HepG2 (cell line): ENCODE data around the gene RASGRF1. TPM values are rescaled to one million over a fixed set of nuclear protein-coding genes. Genes with fewer than 3 reads are reported as not detected.
"Not testable (repeated sequence)": the region's sequence is repeated elsewhere in the genome, so short reads cannot be mapped to it uniquely, and the experiment has no call there.

ENCODE experiments used
- ATAC-seq: fragments of 200-7000 bp; cut with Tn5 transposase; 3 replicates; pipeline ENCODE4 v1.9.1; 2020; ENCODE audit warnings: mild to moderate bottlenecking, moderate library complexity
- BruUV-seq: library from RNA; stranded (reverse); fragments of 400-500 nt; replicated peaks from 2 replicates; lab custom pipeline; 2021; lab: Mats Ljungman, UMichigan
- CTCF ChIA-PET: fragments of 300-600 bp; formaldehyde crosslinking; extraction: SDS; loops from one replicate; lab custom pipeline; 2021; ENCODE audit warnings: low total read pairs, inconsistent platforms, low intra/inter-chr PET ratio; lab: Yijun Ruan, JAX
- POLR2A ChIA-PET: fragments of 350-600 bp; sonication (Branson Sonifier 250); formaldehyde crosslinking; loops from one replicate; lab custom pipeline; 2020; ENCODE audit warnings: antibody characterized with exemption, inconsistent platforms; lab: Yijun Ruan, JAX
- DNase-seq: peaks from one replicate; pipeline ENCODE4 v3.0.0-alpha.2; 2015; ENCODE audit warnings: low spot score
- FAIRE-seq: peaks from 3 replicates; lab custom pipeline; 2011; peaks lifted over from hg19 to GRCh38; lab: Jason Lieb, UNC
- H2AFZ ChIP-seq: one replicate; pipeline ENCODE4 v1.6.1; 2011; ENCODE audit warnings: low read length, inconsistent platforms
- H3K27ac ChIP-seq: fragments of 300-600 bp; 3 replicates; pipeline ENCODE4 v1.8.0; 2011; ENCODE audit warnings: mixed run types, mild to moderate bottlenecking, mixed read lengths, low read length, inconsistent platforms; ENCODE audit not compliant: insufficient read depth; ENCODE audit errors: extremely low read length
- H3K27me3 ChIP-seq, 2 experiments: fragments of 200-600 bp in 1 of 2; 2 replicates in 1 of 2; 3 replicates in 1 of 2; pipeline versions ENCODE4 v1.6.0 to v1.8.0; 2011; ENCODE audit warnings: low read length in 2 of 2, mild to moderate bottlenecking in 2 of 2, moderate library complexity in 2 of 2, inconsistent platforms in 1 of 2; ENCODE audit not compliant: insufficient read depth in 2 of 2, control insufficient read depth in 1 of 2
- H3K36me3 ChIP-seq, 2 experiments: fragments of 200-600 bp in 1 of 2; replicated peaks in 1 of 2; 2 replicates in 1 of 2; 3 replicates in 1 of 2; pipeline versions ENCODE4 v1.5.1 to v1.8.0; 2011; ENCODE audit warnings: low read length in 2 of 2, inconsistent platforms in 1 of 2; ENCODE audit not compliant: insufficient read depth in 2 of 2, control insufficient read depth in 1 of 2
- H3K4me1 ChIP-seq: 2 replicates; pipeline ENCODE4 v1.5.1; 2012; ENCODE audit warnings: low read length, inconsistent platforms; ENCODE audit not compliant: insufficient read depth
- H3K4me2 ChIP-seq: 2 replicates; pipeline ENCODE4 v1.6.0; 2011; ENCODE audit warnings: low read depth, low read length, inconsistent platforms
- H3K4me3 ChIP-seq, 3 experiments: fragments of 200-600 bp in 1 of 3; sonication (generic), shearing (Covaris generic) in 1 of 3; replicated peaks in 1 of 3; 2 replicates each; pipeline ENCODE4 v1.5.1; 2011 to 2016; ENCODE audit warnings: low read length in 3 of 3, inconsistent platforms in 2 of 3, low read depth in 2 of 3, mild to moderate bottlenecking in 2 of 3, control low read depth in 1 of 3, mixed read lengths in 1 of 3; ENCODE audit not compliant: insufficient read depth in 1 of 3
- H3K79me2 ChIP-seq: one replicate; pipeline ENCODE4 v1.6.1; 2011; ENCODE audit warnings: low read length, inconsistent platforms; ENCODE audit not compliant: insufficient read depth
- H3K9ac ChIP-seq: 2 replicates; pipeline ENCODE4 v1.6.0; 2011; ENCODE audit warnings: mild to moderate bottlenecking, low read depth, low read length, inconsistent platforms; ENCODE audit not compliant: insufficient read depth
- H3K9me3 ChIP-seq: 2 replicates; pipeline ENCODE4 v1.5.1; 2012; ENCODE audit warnings: mild to moderate bottlenecking, low read length
- H4K20me1 ChIP-seq: 2 replicates; pipeline ENCODE4 v1.6.0; 2011; ENCODE audit warnings: inconsistent platforms, mild to moderate bottlenecking, low read length, moderate library complexity; ENCODE audit not compliant: insufficient read depth
- AGO2 ChIP-seq: fragments of 200-400 bp; formaldehyde crosslinking; optimal IDR thresholded peaks from 2 replicates; pipeline ENCODE3; 2017; ENCODE audit warnings: mild to moderate bottlenecking, low read depth, low read length, moderate library complexity
- PHF21A ChIP-seq: sonication (generic); formaldehyde crosslinking; IDR thresholded peaks from 2 replicates; pipeline ENCODE4 v1.5.0; 2020; ENCODE audit warnings: mild to moderate bottlenecking, missing genetic modification reagents
- WGBS: methylation state at CpG from one replicate; pipeline ENCODE4 v1.1.6; 2017; ENCODE audit warnings: low lambda C conversion rate; 5-methylcytosine and 5-hydroxymethylcytosine counted together
- in situ Hi-C: cut with HindIII; loops from 2 replicates; pipeline ENCODE4 v1.10.0; 2017; ENCODE audit warnings: low pct_unique_long_range_greater_than_20kb; ENCODE audit not compliant: extremely low pct_ligation_motif_present
- intact Hi-C: fragments of 100-400 bp; cut with micrococcal nuclease; formaldehyde crosslinking; loops from one replicate; pipeline ENCODE4 v1.10.0; 2022; ENCODE audit not compliant: unreplicated experiment
- polyA plus RNA-seq, 8 experiments: library from polyadenylated mRNA; depleted of rRNA in 3 of 8; stranded (reverse) in 7 of 8; unstranded in 1 of 8; fragments of >200 nt; fragmentation: Illumina TruSeq in 4 of 8; extraction: Trizol in 4 of 8; gene quantifications; 2 replicates each; pipeline versions ENCODE4 v1.2.1 to v1.2.3, GENCODE V29; 2011 to 2016; ENCODE audit warnings: low read depth in 4 of 8, missing spikeins in 1 of 8, mixed read lengths in 1 of 8; ENCODE audit not compliant: insufficient read depth in 1 of 8
- total RNA-seq, 5 experiments: library from RNA; depleted of rRNA; stranded (reverse); fragments of >200 nt; fragmentation: Illumina TruSeq; extraction: Trizol; gene quantifications; 2 replicates each; pipeline ENCODE4 v1.2.3, GENCODE V29; 2016; ENCODE audit warnings: low read depth in 1 of 5

The RASGRF1 gene
- total and polyA plus RNA-seq, 2 of the 13 experiments (the other 11 are each of a cell fraction or from before 2014, with no cell fraction given) = 0.55 to 3.0 TPM

DNA sequence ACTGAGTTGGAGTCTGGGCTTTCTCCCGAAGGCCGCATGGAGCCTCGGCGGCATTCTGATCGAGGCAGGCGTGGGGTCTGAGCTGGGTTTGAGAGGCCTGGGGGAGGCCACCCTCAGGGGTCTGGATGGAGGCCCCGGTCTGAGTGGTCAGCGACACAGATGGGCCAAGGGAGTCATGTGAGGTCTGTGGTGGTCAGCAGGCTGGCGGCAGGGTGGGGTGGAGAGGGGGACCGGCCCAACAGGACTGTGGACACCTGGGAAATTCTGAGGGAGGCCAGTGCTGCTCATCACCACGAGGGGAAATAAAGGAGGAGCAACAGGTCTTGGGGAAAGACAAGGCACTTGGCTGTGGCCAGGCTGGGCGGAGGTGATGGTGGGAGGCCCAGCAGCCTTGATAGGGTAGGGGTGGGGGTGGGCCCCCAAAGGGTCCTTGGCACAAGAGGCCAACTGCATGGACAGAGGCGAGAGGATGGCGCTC, 161.9 kb downstream of the RASGRF1 start:
- intact Hi-C loops (no loop called here), in situ Hi-C loops (no loop called here)
- H3K27me3 ChIP-seq = no peaks in the 10 kb centered on the region
- H3K9ac ChIP-seq = no peak overlapping the region
- no peak overlapping the region for H3K27ac ChIP-seq
- no TSS peak for BruUV-seq
- H3K79me2 ChIP-seq = no peaks in the 10 kb centered on the region
- peak; percentile 54 for TF ChIP-seq AGO2
- TF ChIP-seq PHF21A = no peak
- H3K36me3 ChIP-seq = peaks cover 30 to 75% of the 10 kb centered on the region in 2 experiments; a peak in 4 of 5 replicates
- no peak overlapping the region for H3K4me3 ChIP-seq
- FAIRE-seq = no peak
- no peak overlapping the region for H3K4me2 ChIP-seq
- 98% methylated on average over 14 of the region's 14 CpGs for WGBS
- ATAC-seq = no peak
- DNase-seq = no peak
- no peaks in the 10 kb centered on the region for H3K4me1 ChIP-seq
- H2AFZ ChIP-seq = no peak overlapping the region
- H3K9me3 ChIP-seq = no peaks in the 10 kb centered on the region
- no peaks in the 10 kb centered on the region for H4K20me1 ChIP-seq
- ChIA-PET POLR2A (no interaction called here), CTCF (no interaction called here)

DNA sequence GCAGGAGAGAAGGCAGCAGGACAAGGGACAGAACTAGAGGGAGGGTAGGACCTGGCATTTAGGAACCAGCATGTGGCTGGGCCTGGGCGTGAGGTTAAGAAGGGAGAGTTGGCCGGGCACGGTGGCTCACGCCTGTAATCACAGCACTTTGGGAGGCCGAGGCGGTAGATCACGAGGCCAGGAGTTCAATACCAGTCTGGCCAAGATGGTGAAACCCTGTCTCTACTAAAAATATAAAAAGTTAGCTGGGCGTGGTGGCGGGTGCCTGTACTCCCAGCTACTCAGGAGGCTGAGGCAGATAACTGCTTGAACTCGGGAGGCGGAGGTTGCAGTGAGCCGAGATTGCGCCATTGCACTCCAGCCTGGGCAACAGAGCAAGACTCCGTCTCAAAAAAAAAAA, 162.4 kb downstream of the RASGRF1 start:
- H3K27ac ChIP-seq, POLR2A ChIA-PET, in situ Hi-C loops, H2AFZ ChIP-seq, CTCF ChIA-PET, FAIRE-seq, H3K4me3 ChIP-seq, intact Hi-C loops, ATAC-seq, BruUV-seq, H4K20me1 ChIP-seq, H3K27me3 ChIP-seq, H3K9ac ChIP-seq, DNase-seq, H3K9me3 ChIP-seq, H3K4me1 ChIP-seq, H3K79me2 ChIP-seq, H3K4me2 ChIP-seq: not testable (repeated sequence)
- WGBS = 97% methylated on average over 14 of the region's 14 CpGs
- peaks cover 31 to 75% of the 10 kb centered on the region in 2 experiments; a peak in 4 of 5 replicates for H3K36me3 ChIP-seq
